ENCODE measurements around the gene CNTNAP2.

DNA sequence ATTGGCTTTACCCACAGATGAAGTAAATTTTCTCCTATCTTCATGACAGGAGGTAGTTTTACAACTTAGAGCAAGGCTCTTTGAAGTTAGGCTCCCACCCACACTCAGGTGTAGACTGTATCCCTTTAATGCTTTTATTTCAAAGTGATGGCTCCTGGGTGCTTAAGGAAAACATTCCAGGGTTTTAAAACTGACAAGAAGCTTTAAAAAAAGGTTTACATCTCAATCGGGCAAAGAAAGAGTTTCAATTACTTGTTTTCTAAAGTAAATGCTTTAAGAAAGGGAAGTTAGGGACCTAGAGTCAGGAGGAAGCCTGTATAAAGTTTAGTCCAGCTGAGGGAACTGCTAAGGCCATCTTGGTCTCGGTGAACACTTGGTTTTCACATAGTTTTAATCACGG, 1320.1 kb downstream of the CNTNAP2 start:
- TF ChIP-seq, protein P1, sequence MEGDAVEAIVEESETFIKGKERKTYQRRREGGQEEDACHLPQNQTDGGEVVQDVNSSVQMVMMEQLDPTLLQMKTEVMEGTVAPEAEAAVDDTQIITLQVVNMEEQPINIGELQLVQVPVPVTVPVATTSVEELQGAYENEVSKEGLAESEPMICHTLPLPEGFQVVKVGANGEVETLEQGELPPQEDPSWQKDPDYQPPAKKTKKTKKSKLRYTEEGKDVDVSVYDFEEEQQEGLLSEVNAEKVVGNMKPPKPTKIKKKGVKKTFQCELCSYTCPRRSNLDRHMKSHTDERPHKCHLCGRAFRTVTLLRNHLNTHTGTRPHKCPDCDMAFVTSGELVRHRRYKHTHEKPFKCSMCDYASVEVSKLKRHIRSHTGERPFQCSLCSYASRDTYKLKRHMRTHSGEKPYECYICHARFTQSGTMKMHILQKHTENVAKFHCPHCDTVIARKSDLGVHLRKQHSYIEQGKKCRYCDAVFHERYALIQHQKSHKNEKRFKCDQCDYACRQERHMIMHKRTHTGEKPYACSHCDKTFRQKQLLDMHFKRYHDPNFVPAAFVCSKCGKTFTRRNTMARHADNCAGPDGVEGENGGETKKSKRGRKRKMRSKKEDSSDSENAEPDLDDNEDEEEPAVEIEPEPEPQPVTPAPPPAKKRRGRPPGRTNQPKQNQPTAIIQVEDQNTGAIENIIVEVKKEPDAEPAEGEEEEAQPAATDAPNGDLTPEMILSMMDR (IDR thresholded peaks at IDR 0.05; ENCODE audit: insufficient read depth, low read length, poor library complexity, severe bottlenecking): no peak
- TF ChIP-seq EZH2phosphoT487 (conservative IDR thresholded peaks at IDR 0.05; ENCODE audit: low read length): no peak
